GM21723 (cell line): Measurements from ENCODE around the gene PROZ.
"Not testable (repeated sequence)": the region's sequence is repeated elsewhere in the genome, so short reads cannot be mapped to it uniquely, and the experiment has no call there.

Experiments
- ATAC-seq: cut with Tn5 transposase; IDR thresholded peaks from one replicate; pipeline ENCODE4 v1.9.1; 2021; ENCODE audit warnings: mild to moderate bottlenecking, moderate library complexity; ENCODE audit not compliant: unreplicated experiment

The PROZ gene

DNA sequence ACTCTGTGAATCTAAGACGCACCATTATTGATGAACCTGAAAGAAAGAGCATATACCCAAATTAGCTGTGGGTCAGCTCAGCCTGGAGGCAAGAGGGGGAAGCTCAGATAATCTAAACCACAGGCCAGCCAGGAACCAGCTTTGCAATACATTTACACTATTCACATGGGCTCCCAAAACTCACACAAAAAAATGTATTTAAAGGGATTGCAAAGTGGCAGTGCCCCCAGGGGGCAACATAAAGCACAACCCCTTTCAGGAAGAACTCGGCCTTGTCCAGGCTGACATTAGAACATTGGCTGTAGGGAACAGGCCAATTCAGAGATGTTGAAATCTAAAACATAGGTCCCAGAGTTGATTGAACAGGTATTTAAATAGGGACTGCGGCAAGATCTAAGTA is 3.2 kb upstream of the PROZ start:
- no peak for ATAC-seq

GRCh38 chr13:113155982-113156655 is 2.3 kb upstream of the PROZ start:
- no peak for ATAC-seq

- no peak for ATAC-seq
These were observed 1.1 kb upstream of the PROZ start for GRCh38 chr13:113157206-113157928.

DNA sequence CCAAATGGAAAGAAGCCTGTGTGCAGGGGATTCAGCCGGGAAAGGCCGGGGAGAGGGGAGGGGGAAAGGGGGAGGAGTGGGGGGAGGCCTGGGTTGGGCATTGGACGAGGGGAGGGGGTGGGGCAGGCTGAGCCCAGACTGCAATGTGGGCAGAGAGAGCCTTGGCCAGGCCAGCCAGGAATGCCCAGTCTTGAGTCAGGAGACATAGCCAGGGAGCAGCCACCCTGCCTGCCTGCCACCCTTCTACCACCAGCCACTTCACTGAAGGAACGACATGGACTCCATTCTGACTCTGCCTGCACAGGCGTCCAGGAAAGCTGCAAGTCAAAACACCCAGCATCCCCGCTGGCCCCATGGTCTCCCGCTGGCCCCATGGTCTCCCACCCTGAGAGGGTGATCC is 498 bp downstream of the PROZ start:
- no peak for ATAC-seq

DNA sequence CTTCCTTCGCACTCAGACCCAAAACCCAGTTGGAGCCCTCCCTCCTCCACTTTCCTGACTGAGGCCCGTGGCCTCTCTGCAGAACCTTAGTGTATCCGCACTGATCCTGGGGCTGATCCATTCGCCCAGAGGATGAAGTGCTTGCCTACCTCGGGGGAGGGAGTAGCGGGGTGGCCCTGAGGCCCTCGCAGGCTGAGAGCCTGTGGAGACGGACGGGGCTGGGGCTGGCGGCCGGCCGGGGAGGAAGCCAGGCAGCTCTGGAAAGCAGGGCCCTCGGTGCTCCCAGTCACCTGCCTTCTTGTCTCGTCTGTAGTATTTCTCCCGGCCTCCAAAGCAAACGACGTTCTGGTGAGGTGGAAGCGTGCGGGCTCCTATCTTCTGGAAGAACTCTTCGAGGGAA is 1.3 kb downstream of the PROZ start:
- ATAC-seq: no peak

- ATAC-seq: no peak
These were observed 2.5 kb downstream of the PROZ start for GRCh38 chr13:113160983-113161382.

GRCh38 chr13:113161433-113161832 is 3.0 kb downstream of the PROZ start:
- ATAC-seq: no peak

- ATAC-seq: not testable (repeated sequence)
These were observed 3.5 kb downstream of the PROZ start for GRCh38 chr13:113161975-113162374.

DNA sequence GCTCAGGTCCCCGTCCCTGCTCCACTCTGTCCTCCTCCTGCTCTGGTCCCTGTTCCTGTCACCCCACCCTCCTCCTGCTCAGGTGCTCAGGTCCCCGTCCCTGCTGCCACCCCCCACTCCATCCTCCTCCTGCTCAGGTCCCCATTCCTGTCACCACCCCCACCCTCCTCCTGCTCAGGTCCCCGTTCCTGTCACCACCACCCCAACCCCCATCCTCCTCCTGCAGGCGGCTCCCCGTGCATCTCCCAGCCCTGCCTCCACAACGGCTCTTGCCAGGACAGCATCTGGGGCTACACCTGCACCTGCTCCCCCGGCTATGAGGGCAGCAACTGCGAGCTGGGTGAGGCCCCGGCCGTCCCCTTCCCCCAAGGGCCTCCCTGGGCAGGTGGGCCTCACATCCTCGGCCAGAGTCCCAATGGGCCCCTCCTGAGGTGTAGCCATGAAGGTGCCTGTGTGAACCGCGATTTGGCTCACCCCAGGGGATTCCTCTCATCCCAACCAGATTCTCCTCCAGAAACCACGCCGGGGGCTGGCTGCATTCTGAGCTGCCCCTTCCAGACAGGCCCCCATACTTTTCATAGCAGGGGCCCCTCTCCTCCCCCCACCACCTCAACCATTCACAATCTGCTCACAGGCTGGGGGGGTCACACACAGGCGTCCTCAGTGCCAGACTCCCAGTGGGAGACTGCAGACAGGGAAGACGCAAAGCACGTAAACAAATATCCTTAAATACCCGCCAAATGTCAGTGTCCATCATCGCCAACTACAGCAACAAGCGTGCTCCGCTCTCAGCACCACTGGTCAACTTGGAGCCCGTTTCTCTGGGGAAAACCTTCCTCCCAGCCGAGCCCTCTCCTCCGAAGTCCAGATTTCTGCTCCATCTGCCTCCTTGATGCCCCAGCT is 4.6 kb downstream of the PROZ start:
- ATAC-seq: no peak

DNA sequence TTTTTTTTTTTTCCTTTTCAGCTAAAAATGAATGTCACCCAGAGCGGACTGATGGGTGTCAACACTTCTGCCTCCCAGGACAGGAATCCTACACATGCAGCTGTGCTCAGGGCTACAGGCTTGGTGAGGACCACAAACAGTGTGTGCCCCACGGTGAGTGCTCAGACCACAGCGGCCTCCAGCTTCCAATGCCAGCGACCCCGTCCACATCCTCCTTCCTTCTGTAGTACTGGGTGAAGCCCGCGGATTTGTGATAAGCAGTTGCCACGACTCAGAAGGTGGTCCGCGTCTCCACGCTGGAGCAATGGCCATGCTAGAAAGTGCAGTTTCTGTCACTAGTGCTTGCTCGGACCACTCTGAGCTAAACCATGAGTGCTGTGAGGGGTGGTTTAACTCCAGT is 6.0 kb downstream of the PROZ start:
- no peak for ATAC-seq

- ATAC-seq: no peak
These were observed 7.8 kb downstream of the PROZ start for GRCh38 chr13:113166266-113166665.

GRCh38 chr13:113166681-113167080 is 8.2 kb downstream of the PROZ start:
- ATAC-seq: no peak

DNA sequence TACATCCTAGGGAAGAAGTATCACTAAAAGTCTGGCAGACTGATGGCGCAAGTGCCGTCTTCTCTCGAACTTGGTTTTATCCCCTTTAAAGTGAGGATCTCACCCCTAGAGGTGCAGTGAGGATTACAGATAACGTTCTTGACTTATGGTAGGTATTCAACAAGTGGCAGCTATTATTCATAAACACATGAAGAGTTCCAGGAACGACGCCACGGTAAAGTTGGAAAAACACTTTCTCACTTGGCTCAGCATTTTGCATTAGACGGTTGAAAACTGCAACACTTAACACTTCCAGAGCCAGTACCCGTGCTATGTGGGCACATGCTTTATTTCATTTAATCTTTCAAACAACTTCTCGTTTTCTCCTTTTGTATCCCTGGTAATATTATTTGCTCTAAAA is 8.7 kb downstream of the PROZ start:
- no peak for ATAC-seq

DNA sequence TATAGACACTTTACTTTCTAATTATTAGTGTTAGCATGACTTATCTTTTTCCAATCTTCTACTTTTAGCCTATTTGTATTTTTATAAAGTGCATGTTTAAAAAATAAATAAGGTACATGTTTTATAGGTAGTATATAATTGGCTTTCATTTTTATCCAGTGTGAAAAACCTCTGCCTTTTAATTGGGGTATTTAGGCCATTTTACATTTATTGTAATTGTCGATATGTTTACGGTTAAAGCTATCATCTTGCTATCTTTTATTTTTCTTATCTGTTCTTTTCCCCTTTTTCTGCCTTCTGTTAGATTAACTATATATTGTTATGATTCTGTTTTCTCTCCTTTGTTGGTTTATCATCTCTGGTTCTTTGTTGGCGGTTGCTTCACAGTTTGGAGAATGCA is 9.1 kb downstream of the PROZ start:
- no peak for ATAC-seq

DNA sequence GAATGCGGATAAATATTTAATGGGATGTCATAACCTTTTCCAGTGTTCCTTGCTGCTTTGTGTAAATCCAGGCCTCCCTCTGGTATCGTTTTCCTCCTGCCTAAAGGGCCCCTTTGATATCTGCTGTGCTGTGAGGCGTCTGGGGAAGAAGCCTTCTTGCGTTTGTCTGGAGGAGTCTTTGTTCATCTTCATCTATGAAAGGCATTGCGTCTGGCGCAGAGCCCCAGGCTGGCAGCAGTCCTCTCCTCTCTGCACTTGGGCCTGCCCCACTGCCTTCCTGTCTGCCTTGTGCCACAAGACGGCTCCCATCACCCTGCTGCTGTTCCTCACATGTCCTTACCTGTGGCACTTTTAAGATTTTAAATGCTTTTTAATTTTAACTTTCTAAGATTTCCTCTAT is 9.8 kb downstream of the PROZ start:
- no peak for ATAC-seq

- no peak for ATAC-seq
These were observed 11.1 kb downstream of the PROZ start for GRCh38 chr13:113169277-113170272.

DNA sequence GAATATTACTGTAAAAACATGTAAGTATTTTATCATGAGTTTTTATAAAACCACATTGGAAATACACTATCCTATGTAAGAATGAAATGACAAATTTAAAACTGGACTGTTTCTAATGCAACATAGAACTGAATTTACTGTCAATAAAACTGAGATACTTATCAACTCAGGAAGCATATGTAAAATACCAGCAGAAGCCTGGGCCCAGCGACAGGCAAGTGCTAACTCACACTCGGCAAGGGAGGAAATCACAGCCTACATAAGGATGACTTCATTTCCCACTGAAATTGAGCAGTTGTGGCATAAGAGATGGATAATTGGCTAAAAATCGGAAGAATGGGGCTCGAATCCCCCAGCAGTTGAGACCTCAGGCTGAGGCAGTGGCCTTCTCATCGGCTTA is 12.1 kb downstream of the PROZ start:
- no peak for ATAC-seq

DNA sequence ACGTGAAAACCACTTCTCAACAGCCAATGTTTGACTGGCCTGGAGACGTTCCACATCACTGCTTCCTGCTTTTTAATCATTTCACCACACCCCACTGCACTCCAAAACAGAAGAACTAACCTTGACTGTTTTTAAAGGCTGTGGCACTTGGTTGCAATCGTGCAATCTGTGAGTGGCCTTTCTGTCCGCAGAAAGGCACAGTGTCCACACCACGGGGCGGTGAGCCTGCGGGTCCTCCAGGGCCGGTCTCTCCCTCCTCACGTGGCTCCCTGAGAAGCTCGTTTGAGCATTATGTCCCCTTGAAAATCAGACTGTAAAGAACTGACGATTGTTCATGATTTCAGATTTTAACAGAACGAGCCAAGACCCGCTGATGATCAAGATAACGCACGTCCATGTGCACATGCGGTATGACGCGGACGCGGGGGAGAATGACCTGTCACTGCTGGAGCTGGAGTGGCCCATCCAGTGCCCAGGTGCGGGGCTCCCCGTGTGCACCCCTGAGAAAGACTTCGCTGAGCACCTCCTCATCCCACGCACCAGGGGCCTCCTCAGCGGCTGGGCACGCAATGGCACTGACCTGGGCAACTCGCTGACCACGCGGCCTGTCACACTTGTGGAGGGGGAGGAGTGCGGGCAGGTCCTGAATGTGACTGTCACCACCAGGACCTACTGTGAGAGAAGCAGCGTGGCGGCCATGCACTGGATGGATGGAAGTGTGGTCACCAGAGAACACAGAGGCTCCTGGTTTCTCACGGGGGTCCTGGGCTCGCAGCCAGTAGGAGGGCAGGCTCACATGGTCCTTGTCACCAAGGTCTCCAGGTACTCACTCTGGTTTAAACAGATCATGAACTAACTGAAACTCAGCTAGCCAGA is 13.0 kb downstream of the PROZ start:
- ATAC-seq: no peak

DNA sequence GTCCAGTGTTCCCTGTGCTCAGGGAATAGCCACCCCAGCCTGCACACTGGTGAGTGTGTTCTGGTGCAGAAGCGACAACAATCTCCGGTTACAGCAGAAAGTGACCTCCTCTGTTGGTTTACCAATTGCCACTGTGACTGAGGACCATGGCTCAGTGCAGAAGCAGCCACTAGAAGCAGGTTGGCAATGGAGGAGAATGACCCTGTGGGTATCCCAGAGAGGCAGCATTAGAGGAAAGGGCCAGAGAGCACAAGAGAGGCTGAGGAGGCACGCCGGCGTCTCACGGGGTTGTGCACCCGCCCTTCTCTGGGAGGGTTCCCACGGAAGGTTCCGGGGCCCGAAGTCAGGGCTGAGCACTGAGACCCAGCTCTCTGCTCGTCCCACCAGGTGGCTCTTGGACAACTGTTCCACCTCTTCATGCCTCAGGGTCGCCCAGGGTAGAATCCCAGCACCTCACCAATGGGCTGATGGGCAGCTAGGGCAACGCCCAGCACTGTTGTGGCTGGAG is 14.0 kb downstream of the PROZ start:
- no peak for ATAC-seq
